ENCODE data around the gene PTPRT. TPM values are rescaled to one million over a fixed set of nuclear protein-coding genes. Genes with fewer than 3 reads are reported as not detected.

PTPRT gene
- total and polyA plus RNA-seq, 4 donors: 0.03 to 0.19 (median 0.18) TPM; not detected in 1

DNA sequence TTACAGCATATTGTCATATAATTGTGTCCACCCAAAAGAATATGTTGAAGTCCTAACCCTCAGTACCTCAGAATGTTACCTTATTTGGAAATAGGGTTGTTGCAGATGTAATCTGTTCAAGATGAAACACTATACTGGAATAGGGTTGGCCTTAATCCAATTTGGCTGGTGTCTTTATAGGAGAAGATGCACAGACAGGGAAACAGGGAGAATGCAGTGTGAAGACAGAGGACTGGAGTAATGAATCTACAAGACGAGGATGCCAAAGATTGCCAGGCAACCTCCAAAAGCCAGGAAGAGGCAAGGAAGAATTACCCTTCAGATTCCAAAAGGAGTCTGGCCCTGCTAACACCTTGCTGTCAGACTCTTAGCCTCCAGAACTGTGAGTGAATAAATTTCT lies 482.9 kb downstream of the PTPRT start:
- no peaks in the 10 kb centered on the region for H3K4me1 ChIP-seq (ENCODE audit: control insufficient read depth in 1 of 2, insufficient read depth in 2 of 2, low read length in 2 of 2)
- no peaks in the 10 kb centered on the region for H3K27me3 ChIP-seq (ENCODE audit: control insufficient read depth in 1 of 2, insufficient read depth in 2 of 2, low read length in 1 of 2)
- ATAC-seq (ENCODE audit: low FRiP score): no peak
- no peak overlapping the region for H3K27ac ChIP-seq (ENCODE audit: low read depth in 1 of 2, low read length in 2 of 2)
- no peaks in the 10 kb centered on the region for H3K36me3 ChIP-seq (ENCODE audit: control insufficient read depth in 1 of 2, insufficient read depth in 2 of 2, low read length in 1 of 2)
- H3K9me3 ChIP-seq (ENCODE audit: control insufficient read depth, low read length): peaks cover 3% of the 10 kb centered on the region
- DNase-seq: no peak
- intact Hi-C loops (cut with DNase I): no loop called here
- 77 to 82% methylated on average over 1 of the region's 1 CpG for WGBS, 2 donors
- H3K4me3 ChIP-seq (ENCODE audit: low read length in 2 of 2): no peak overlapping the region

DNA sequence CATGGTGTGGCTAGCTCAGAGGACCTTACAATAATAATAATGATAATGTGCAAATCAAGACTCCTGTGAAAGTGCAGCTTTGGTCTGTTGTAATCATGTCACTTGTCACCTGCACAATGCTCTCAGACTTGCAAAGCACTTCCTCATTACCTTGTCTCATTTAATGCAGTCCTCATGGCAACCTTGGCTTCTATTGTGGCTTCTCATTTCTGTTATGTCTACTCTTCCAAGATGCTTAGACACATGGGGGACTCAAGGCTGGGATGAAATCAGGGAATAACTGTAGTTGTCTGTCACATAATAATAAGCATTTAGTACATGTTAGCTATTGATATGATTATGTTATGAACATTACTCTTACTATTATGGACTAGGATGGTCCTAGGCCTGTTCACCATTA lies 484.2 kb downstream of the PTPRT start:
- H3K9me3 ChIP-seq (ENCODE audit: control insufficient read depth, low read length): peaks cover 2% of the 10 kb centered on the region
- intact Hi-C loops (cut with DNase I): no loop called here
- H3K4me1 ChIP-seq (ENCODE audit: control insufficient read depth in 1 of 2, insufficient read depth in 2 of 2, low read length in 2 of 2): no peaks in the 10 kb centered on the region
- ATAC-seq (ENCODE audit: low FRiP score): no peak
- no peak overlapping the region for H3K27ac ChIP-seq (ENCODE audit: low read depth in 1 of 2, low read length in 2 of 2)
- no peaks in the 10 kb centered on the region for H3K27me3 ChIP-seq (ENCODE audit: control insufficient read depth in 1 of 2, insufficient read depth in 2 of 2, low read length in 1 of 2)
- DNase-seq: no peak
- H3K4me3 ChIP-seq (ENCODE audit: low read length in 2 of 2): no peak overlapping the region
- no peaks in the 10 kb centered on the region for H3K36me3 ChIP-seq (ENCODE audit: control insufficient read depth in 1 of 2, insufficient read depth in 2 of 2, low read length in 1 of 2)

DNA sequence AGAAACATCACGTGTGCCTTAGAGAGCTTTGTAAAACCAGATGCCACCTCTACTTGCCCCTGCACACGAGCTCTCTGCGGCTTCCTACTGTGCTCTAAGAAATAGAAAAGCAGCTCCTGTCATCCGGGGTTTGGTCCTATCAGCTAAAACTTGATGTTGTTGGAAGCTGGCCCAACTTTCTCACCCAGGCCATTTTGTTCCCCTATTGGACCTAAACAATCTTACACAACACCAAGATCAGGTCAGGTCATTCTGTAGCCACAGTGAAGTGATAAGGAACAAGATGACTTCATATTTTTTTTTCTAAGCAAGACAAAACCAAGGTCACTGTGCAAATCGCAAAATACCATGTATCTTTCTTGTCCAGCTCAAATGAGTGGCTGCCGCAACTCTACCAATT lies 486.0 kb downstream of the PTPRT start:
- Histone ChIP-seq H3K36me3 (ENCODE audit: control insufficient read depth in 1 of 2, insufficient read depth in 2 of 2, low read length in 1 of 2) (no peaks in the 10 kb centered on the region), H3K9me3 (ENCODE audit: control insufficient read depth, low read length) (no peaks in the 10 kb centered on the region), H3K4me1 (ENCODE audit: control insufficient read depth in 1 of 2, insufficient read depth in 2 of 2, low read length in 2 of 2) (no peaks in the 10 kb centered on the region), H3K4me3 (ENCODE audit: low read length in 2 of 2) (no peak overlapping the region), H3K27me3 (ENCODE audit: control insufficient read depth in 1 of 2, insufficient read depth in 2 of 2, low read length in 1 of 2) (no peaks in the 10 kb centered on the region), H3K27ac (ENCODE audit: low read depth in 1 of 2, low read length in 2 of 2) (no peak overlapping the region)
- ATAC-seq (ENCODE audit: low FRiP score) (no peak), DNase-seq (no peak)
- intact Hi-C loops (cut with DNase I): no loop called here
- WGBS, 2 donors: 71 to 77% methylated on average over 6 of the region's 6 CpGs

DNA sequence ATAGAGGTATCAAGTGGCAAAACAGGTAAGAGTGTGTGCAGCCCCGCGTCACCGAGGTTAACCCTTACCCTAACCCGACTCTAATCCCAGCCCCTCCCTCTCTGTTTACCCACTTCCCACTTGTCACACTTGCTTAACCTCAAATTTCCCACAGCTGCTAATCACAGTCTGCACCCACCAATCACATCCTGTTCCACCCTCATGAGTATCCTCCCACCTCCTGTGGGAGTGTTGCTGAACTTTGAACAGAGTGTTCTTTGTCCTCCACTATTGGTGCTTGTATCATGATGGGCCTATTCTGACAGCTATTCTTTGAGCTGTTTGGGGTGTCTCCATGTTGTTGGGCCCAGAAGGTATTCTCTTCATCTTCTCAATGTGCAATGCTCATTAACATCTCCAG lies 487.8 kb downstream of the PTPRT start:
- intact Hi-C loops (cut with DNase I): no loop called here
- no peaks in the 10 kb centered on the region for H3K27me3 ChIP-seq (ENCODE audit: control insufficient read depth in 1 of 2, insufficient read depth in 2 of 2, low read length in 1 of 2)
- DNase-seq (no peak), ATAC-seq (ENCODE audit: low FRiP score) (no peak)
- H3K4me3 ChIP-seq (ENCODE audit: low read length in 2 of 2): no peak overlapping the region
- no peak overlapping the region for H3K27ac ChIP-seq (ENCODE audit: low read depth in 1 of 2, low read length in 2 of 2)
- no peaks in the 10 kb centered on the region for H3K36me3 ChIP-seq (ENCODE audit: control insufficient read depth in 1 of 2, insufficient read depth in 2 of 2, low read length in 1 of 2)
- no peaks in the 10 kb centered on the region for H3K4me1 ChIP-seq (ENCODE audit: control insufficient read depth in 1 of 2, insufficient read depth in 2 of 2, low read length in 2 of 2)
- H3K9me3 ChIP-seq (ENCODE audit: control insufficient read depth, low read length): no peaks in the 10 kb centered on the region
- WGBS, 2 donors: 85 to 96% methylated on average over 4 of the region's 4 CpGs

DNA sequence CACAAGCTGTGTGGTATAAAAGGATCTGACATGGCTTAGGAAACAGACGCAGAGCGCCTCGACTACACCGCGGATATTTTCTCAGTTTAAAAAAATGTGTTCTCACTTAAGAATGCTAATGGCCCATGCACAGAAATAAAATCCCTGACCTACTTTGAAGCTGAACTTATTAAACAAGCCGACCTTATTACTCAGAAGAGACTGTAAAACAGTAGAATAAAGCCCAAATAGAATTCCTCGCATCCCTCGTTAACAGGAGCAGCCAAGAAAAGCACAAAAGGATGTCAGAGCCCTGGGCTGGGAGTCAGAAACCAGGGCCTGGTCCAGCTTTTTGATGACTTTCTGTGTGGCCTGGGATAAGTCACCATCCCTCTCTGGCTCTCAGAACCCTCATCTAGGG lies 489.3 kb downstream of the PTPRT start:
- DNase-seq (no peak), ATAC-seq (ENCODE audit: low FRiP score) (peak; percentile 19)
- H3K9me3 ChIP-seq (ENCODE audit: control insufficient read depth, low read length): no peaks in the 10 kb centered on the region
- H3K27ac ChIP-seq (ENCODE audit: low read depth in 1 of 2, low read length in 2 of 2): no peak overlapping the region
- no peaks in the 10 kb centered on the region for H3K36me3 ChIP-seq (ENCODE audit: control insufficient read depth in 1 of 2, insufficient read depth in 2 of 2, low read length in 1 of 2)
- intact Hi-C loops (cut with DNase I): no loop called here
- no peak overlapping the region for H3K4me3 ChIP-seq (ENCODE audit: low read length in 2 of 2)
- no peaks in the 10 kb centered on the region for H3K27me3 ChIP-seq (ENCODE audit: control insufficient read depth in 1 of 2, insufficient read depth in 2 of 2, low read length in 1 of 2)
- 51 to 54% methylated on average over 8 of the region's 8 CpGs for WGBS, 2 donors
- no peaks in the 10 kb centered on the region for H3K4me1 ChIP-seq (ENCODE audit: control insufficient read depth in 1 of 2, insufficient read depth in 2 of 2, low read length in 2 of 2)

DNA sequence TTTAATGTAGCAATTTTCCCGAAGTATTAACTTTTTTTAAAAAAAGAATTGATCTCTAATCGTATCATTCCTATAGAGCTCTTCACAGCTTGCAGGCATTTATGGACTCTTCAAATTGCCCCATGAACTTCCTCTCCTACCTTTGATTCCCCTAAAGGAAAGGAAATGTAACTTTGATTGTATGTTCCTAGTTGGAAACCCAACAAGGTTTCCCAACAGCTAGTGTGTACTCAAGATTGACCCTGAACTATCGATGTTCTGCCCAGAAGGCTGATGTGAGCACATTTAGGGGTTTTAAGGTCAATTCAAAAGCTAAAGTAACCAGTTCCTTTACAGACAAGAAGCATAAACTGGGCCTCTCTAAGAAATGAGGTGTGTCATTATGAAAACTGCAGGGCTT lies 491.7 kb downstream of the PTPRT start:
- H3K9me3 ChIP-seq (ENCODE audit: control insufficient read depth, low read length): no peaks in the 10 kb centered on the region
- no peak overlapping the region for H3K27ac ChIP-seq (ENCODE audit: low read depth in 1 of 2, low read length in 2 of 2)
- ATAC-seq (ENCODE audit: low FRiP score): no peak
- no peaks in the 10 kb centered on the region for H3K27me3 ChIP-seq (ENCODE audit: control insufficient read depth in 1 of 2, insufficient read depth in 2 of 2, low read length in 1 of 2)
- no peak overlapping the region for H3K4me3 ChIP-seq (ENCODE audit: low read length in 2 of 2)
- no peaks in the 10 kb centered on the region for H3K4me1 ChIP-seq (ENCODE audit: control insufficient read depth in 1 of 2, insufficient read depth in 2 of 2, low read length in 2 of 2)
- 64 to 83% methylated on average over 3 of the region's 3 CpGs for WGBS, 2 donors
- intact Hi-C loops (cut with DNase I): no loop called here
- no peak for DNase-seq
- H3K36me3 ChIP-seq (ENCODE audit: control insufficient read depth in 1 of 2, insufficient read depth in 2 of 2, low read length in 1 of 2): no peaks in the 10 kb centered on the region

DNA sequence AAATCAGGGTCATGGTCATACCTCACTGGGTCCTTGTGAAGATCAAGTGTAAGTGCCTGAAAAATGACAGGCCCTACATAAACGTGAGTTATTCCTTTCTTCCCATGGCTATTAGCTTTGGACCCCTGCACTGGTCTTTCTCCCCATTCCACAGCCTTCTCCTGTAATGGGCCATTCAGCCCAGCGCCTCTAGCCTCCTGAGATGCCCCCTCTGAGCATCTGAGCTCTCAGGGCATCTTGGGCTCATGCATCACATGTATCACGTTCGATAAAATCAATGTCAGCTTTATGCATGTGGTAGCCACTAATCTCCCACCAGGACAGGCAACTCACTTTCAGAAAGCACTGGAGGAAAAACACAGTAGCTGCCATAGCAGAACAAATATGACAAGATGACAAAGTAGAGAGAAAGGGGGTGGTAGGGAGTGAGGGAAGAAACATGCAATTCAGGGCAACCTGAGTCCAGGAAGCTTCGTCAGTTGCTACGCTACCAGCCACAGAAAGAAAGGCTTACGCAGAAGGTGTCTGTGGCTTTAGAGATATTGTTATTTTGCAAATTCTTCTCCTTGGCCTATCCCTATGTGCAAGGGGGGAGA lies 498.8 kb downstream of the PTPRT start:
- intact Hi-C loops (cut with DNase I): no loop called here
- Histone ChIP-seq H3K4me3 (ENCODE audit: low read length in 2 of 2) (no peak overlapping the region), H3K9me3 (ENCODE audit: control insufficient read depth, low read length) (peaks cover 2% of the 10 kb centered on the region), H3K4me1 (ENCODE audit: control insufficient read depth in 1 of 2, insufficient read depth in 2 of 2, low read length in 2 of 2) (no peaks in the 10 kb centered on the region), H3K36me3 (ENCODE audit: control insufficient read depth in 1 of 2, insufficient read depth in 2 of 2, low read length in 1 of 2) (no peaks in the 10 kb centered on the region), H3K27ac (ENCODE audit: low read depth in 1 of 2, low read length in 2 of 2) (no peak overlapping the region), H3K27me3 (ENCODE audit: control insufficient read depth in 1 of 2, insufficient read depth in 2 of 2, low read length in 1 of 2) (peaks cover 0 to 2% of the 10 kb centered on the region in 2 donors)
- no peak for DNase-seq
- 85 to 88% methylated on average over 7 of the region's 7 CpGs for WGBS, 2 donors
- ATAC-seq (ENCODE audit: low FRiP score): no peak

DNA sequence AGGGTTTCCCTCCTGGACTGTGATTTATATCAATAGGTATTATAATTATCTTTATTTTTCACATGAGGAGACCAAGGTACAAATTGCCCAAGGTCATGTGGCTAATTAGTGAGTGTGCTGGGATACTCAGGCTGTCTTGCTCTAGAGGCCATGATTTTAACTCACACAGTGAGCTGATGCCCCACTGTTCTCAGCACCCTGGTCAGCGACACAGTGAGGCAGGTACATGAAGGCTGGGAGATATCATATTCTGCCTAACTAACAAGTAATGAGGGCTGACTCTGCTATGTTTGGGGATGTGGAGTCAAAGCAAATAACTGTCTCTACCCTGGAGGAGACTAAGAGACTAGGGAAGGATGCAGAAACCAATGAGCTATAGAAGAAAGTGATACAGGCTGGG lies 501.1 kb downstream of the PTPRT start:
- Histone ChIP-seq H3K4me3 (ENCODE audit: low read length in 2 of 2) (no peak overlapping the region), H3K27me3 (ENCODE audit: control insufficient read depth in 1 of 2, insufficient read depth in 2 of 2, low read length in 1 of 2) (peaks cover 0 to 2% of the 10 kb centered on the region in 2 donors), H3K27ac (ENCODE audit: low read depth in 1 of 2, low read length in 2 of 2) (no peak overlapping the region), H3K36me3 (ENCODE audit: control insufficient read depth in 1 of 2, insufficient read depth in 2 of 2, low read length in 1 of 2) (no peaks in the 10 kb centered on the region), H3K4me1 (ENCODE audit: control insufficient read depth in 1 of 2, insufficient read depth in 2 of 2, low read length in 2 of 2) (no peaks in the 10 kb centered on the region), H3K9me3 (ENCODE audit: control insufficient read depth, low read length) (peaks cover 2% of the 10 kb centered on the region)
- no peak for ATAC-seq (ENCODE audit: low FRiP score)
- intact Hi-C loops (cut with DNase I): no loop called here
- WGBS, 2 donors: 48 to 54% methylated on average over 1 of the region's 1 CpG
- DNase-seq: no peak

DNA sequence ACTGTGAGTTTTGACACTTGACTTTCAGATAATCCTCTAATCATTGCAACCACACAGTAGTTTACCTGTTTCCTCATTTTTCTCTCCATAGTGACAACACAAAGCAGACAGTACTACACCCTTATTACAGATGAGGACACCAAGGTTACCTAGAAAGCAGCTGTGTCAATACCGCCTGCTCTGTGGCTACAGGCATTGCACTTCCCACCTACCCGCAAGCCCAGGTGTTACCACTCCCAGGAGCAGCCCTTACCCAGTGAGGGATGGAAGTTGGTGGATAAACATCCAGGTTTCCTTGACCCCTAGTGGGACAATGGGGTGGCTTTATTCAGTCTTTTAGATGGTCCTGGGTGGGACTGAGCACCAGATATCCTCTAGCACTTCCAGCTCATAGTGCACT lies 503.6 kb downstream of the PTPRT start:
- Histone ChIP-seq H3K27me3 (ENCODE audit: control insufficient read depth in 1 of 2, insufficient read depth in 2 of 2, low read length in 1 of 2) (peaks cover 0 to 2% of the 10 kb centered on the region in 2 donors), H3K9me3 (ENCODE audit: control insufficient read depth, low read length) (no peaks in the 10 kb centered on the region), H3K4me1 (ENCODE audit: control insufficient read depth in 1 of 2, insufficient read depth in 2 of 2, low read length in 2 of 2) (no peaks in the 10 kb centered on the region), H3K36me3 (ENCODE audit: control insufficient read depth in 1 of 2, insufficient read depth in 2 of 2, low read length in 1 of 2) (no peaks in the 10 kb centered on the region), H3K27ac (ENCODE audit: low read depth in 1 of 2, low read length in 2 of 2) (no peak overlapping the region), H3K4me3 (ENCODE audit: low read length in 2 of 2) (no peak overlapping the region)
- 89 to 91% methylated on average over 2 of the region's 2 CpGs for WGBS, 2 donors
- no peak for ATAC-seq (ENCODE audit: low FRiP score)
- intact Hi-C loops (cut with DNase I): no loop called here
- DNase-seq: no peak

All from aorta (tissue), 5 donors.